WTC11 (cell line): ENCODE results near the gene POP5. TPM values are rescaled to one million over a fixed set of nuclear protein-coding genes. Genes with fewer than 3 reads are reported as not detected.

Experiments
- ATAC-seq: fragments of 200-7000 bp; cut with Tn5 transposase; 2 replicates; pipeline ENCODE4 v1.10.0; 2021; ENCODE audit warnings: mild to moderate bottlenecking, moderate library complexity
- CTCF ChIA-PET: fragments of 300-600 bp; sonication (Branson Sonifier 250); formaldehyde crosslinking; loops from one replicate; lab custom pipeline; 2021; ENCODE audit warnings: antibody characterized with exemption; lab: Charles Lee
- POLR2A ChIA-PET: fragments of 350-600 bp; sonication (Branson Sonifier 250); formaldehyde crosslinking; loops from one replicate; lab custom pipeline; 2021; ENCODE audit warnings: antibody characterized with exemption; lab: Charles Lee
- DNase-seq: peaks from one replicate; pipeline ENCODE4 v3.0.0; 2021; ENCODE audit warnings: low spot score
- H3K27ac Mint-ChIP-seq: 2 replicates; pipeline ENCODE4 v1.8.0; 2021; ENCODE audit warnings: mixed read lengths
- H3K27me3 Mint-ChIP-seq: 2 replicates; pipeline ENCODE4 v1.8.0; 2021; ENCODE audit warnings: low read depth, mild to moderate bottlenecking, moderate library complexity, mixed read lengths
- H3K36me3 Mint-ChIP-seq: 2 replicates; pipeline ENCODE4 v1.8.0; 2021; ENCODE audit warnings: mixed read lengths
- H3K4me1 Mint-ChIP-seq: 2 replicates; pipeline ENCODE4 v1.8.0; 2022; ENCODE audit warnings: mixed read lengths
- H3K4me3 Mint-ChIP-seq: 2 replicates; pipeline ENCODE4 v1.8.0; 2021; ENCODE audit warnings: mild to moderate bottlenecking, moderate library complexity, mixed read lengths
- H3K9me3 Mint-ChIP-seq: 2 replicates; pipeline ENCODE4 v1.8.0; 2021; ENCODE audit warnings: mixed read lengths
- CREB1 ChIP-seq: sonication (generic); formaldehyde crosslinking; IDR thresholded peaks from 2 replicates; pipeline ENCODE4 v1.8.0; 2023; ENCODE audit warnings: mild to moderate bottlenecking, missing genetic modification reagents
- ESRRA ChIP-seq: sonication (generic); formaldehyde crosslinking; IDR thresholded peaks from 2 replicates; pipeline ENCODE4 v1.8.1; 2022; ENCODE audit warnings: mild to moderate bottlenecking, missing genetic modification reagents, borderline replicate concordance
- ETV6 ChIP-seq: sonication (generic); formaldehyde crosslinking; IDR thresholded peaks from 2 replicates; pipeline ENCODE4 v1.8.1; 2022; ENCODE audit warnings: mild to moderate bottlenecking, missing genetic modification reagents
- FOXK1 ChIP-seq: sonication (generic); formaldehyde crosslinking; IDR thresholded peaks from 2 replicates; pipeline ENCODE4 v1.8.0; 2022; ENCODE audit warnings: mild to moderate bottlenecking, moderate library complexity, missing genetic modification reagents
- GABPB1 ChIP-seq: sonication (generic); formaldehyde crosslinking; IDR thresholded peaks from 2 replicates; pipeline ENCODE4 v1.8.1; 2023; ENCODE audit warnings: mild to moderate bottlenecking, missing genetic modification reagents
- HMGA2 ChIP-seq: fragments of 250-450 bp; sonication (Bioruptor Pico); IDR thresholded peaks from 2 replicates; pipeline ENCODE4 v1.4.0; 2021; ENCODE audit warnings: mild to moderate bottlenecking, moderate library complexity
- IRF2 ChIP-seq: sonication (generic); formaldehyde crosslinking; IDR thresholded peaks from 2 replicates; pipeline ENCODE4 v1.8.0; 2022; ENCODE audit warnings: low read depth, missing genetic modification reagents, borderline replicate concordance
- KAT7 ChIP-seq: sonication (generic); formaldehyde crosslinking; IDR thresholded peaks from 2 replicates; pipeline ENCODE4 v1.8.1; 2023; ENCODE audit warnings: missing genetic modification reagents, mild to moderate bottlenecking, borderline replicate concordance
- MXD4 ChIP-seq: fragments of 250-450 bp; sonication (Bioruptor Pico); IDR thresholded peaks from 2 replicates; pipeline ENCODE4 v1.8.0; 2021; ENCODE audit warnings: mild to moderate bottlenecking, moderate library complexity, borderline replicate concordance
- MYBL2 ChIP-seq: sonication (generic); formaldehyde crosslinking; IDR thresholded peaks from 2 replicates; pipeline ENCODE4 v1.8.1; 2023; ENCODE audit warnings: mild to moderate bottlenecking, moderate library complexity, missing genetic modification reagents
- NR2C2 ChIP-seq: sonication (generic); formaldehyde crosslinking; IDR thresholded peaks from 2 replicates; pipeline ENCODE4 v1.8.0; 2022; ENCODE audit warnings: mild to moderate bottlenecking, missing genetic modification reagents
- NR3C1 ChIP-seq: sonication (generic); formaldehyde crosslinking; conservative IDR thresholded peaks from 2 replicates; pipeline ENCODE4 v1.8.1; 2023; ENCODE audit warnings: low read depth, mild to moderate bottlenecking, missing genetic modification reagents
- RORB ChIP-seq: fragments of 250-450 bp; sonication (Bioruptor Pico); IDR thresholded peaks from 2 replicates; pipeline ENCODE4 v1.9.0; 2021; ENCODE audit warnings: mild to moderate bottlenecking
- SMAD3 ChIP-seq: sonication (generic); formaldehyde crosslinking; IDR thresholded peaks from 2 replicates; pipeline ENCODE4 v1.8.0; 2022; ENCODE audit warnings: missing genetic modification reagents, mild to moderate bottlenecking, borderline replicate concordance
- SP1 ChIP-seq: sonication (generic); formaldehyde crosslinking; conservative IDR thresholded peaks from 2 replicates; pipeline ENCODE4 v1.8.1; 2022; ENCODE audit warnings: missing genetic modification reagents
- TEAD1 ChIP-seq: sonication (generic); formaldehyde crosslinking; IDR thresholded peaks from 2 replicates; pipeline ENCODE4 v1.8.0; 2022; ENCODE audit warnings: mild to moderate bottlenecking, missing genetic modification reagents
- ZBTB21 ChIP-seq: sonication (generic); formaldehyde crosslinking; IDR thresholded peaks from 2 replicates; pipeline ENCODE4 v1.8.1; 2023; ENCODE audit warnings: mild to moderate bottlenecking, missing genetic modification reagents, borderline replicate concordance
- ZNF423 ChIP-seq: fragments of 250-450 bp; sonication (Bioruptor Pico); IDR thresholded peaks from 2 replicates; pipeline ENCODE4 v2.1.2; 2022; ENCODE audit warnings: mild to moderate bottlenecking, moderate library complexity
- ZNF671 ChIP-seq: fragments of 250-450 bp; sonication (Bioruptor Pico); IDR thresholded peaks from 2 replicates; pipeline ENCODE4 v1.8.0; 2021; ENCODE audit warnings: mild to moderate bottlenecking
- total RNA-seq: library from RNA; stranded (reverse); gene quantifications from 3 replicates; pipeline ENCODE4 v1.2.3, GENCODE V29; 2021
- TF ChIP-seq, protein P1 (sequence below): sonication (generic); formaldehyde crosslinking; IDR thresholded peaks from 2 replicates; pipeline ENCODE4 v1.8.0; 2022; ENCODE audit warnings: mild to moderate bottlenecking, missing genetic modification reagents
- TF ChIP-seq, protein P2 (sequence below): sonication (generic); formaldehyde crosslinking; IDR thresholded peaks from 2 replicates; pipeline ENCODE4 v1.8.0; 2023; ENCODE audit warnings: missing genetic modification reagents, mild to moderate bottlenecking, borderline replicate concordance
- TF ChIP-seq, protein P3 (sequence below): sonication (generic); formaldehyde crosslinking; IDR thresholded peaks from 2 replicates; pipeline ENCODE4 v1.8.1; 2023; ENCODE audit warnings: mild to moderate bottlenecking, moderate library complexity, missing genetic modification reagents
- TF ChIP-seq, protein P4 (sequence below): sonication (generic); formaldehyde crosslinking; conservative IDR thresholded peaks from 2 replicates; pipeline ENCODE4 v1.8.1; 2022; ENCODE audit warnings: mild to moderate bottlenecking, missing genetic modification reagents
- TF ChIP-seq, protein P5 (sequence below): sonication (generic); formaldehyde crosslinking; IDR thresholded peaks from 2 replicates; pipeline ENCODE4 v1.8.0; 2022; ENCODE audit warnings: mild to moderate bottlenecking, missing genetic modification reagents

Gene POP5
- total RNA-seq, 1 experiment from 2014 or later: 54.7 TPM

DNA sequence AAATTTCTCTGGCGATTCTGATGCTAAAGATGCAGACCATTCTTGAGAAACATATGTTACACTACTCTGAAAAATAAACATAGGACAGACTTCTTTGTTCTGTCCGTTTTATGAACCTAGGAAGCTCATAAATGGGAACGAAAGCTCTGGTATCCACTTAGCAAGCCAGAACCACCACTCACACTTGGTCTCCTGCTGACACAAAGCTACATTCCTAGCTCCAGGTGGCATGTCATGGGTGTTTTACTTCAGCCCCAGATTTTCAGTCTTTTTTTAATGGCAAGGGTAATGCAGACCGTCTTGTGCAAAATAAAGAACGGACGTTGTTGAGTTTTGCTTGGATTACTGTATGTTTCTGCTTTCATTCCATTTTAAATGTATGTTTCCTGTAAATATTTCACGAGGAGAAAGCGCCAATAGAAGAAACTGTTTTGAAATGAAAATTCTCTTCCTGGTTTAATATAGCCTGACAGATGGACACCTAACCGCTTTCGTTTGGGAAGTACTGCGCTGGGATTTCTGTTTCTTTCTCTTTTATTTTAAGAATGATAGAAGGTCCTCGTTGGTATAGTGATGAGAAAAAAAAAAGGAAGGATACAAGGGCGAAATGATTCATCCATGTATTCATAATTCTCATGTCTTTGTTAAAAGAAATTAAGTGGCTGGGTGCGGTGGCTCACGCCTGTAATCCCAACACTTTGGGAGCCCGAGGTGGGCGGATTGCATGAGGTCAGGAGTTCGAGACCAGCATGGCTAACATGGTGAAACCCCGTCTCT is 51.4 kb downstream of the POP5 start:
- CTCF ChIA-PET: interaction anchor here (0.6 to 1.3 kb wide), 5 partner anchors 31 to 229 kb away, joined by 3 to 4 read pairs (median 3); partner anchors contain the start of genes DYNLL1 and SRSF9
- no peaks in the 10 kb centered on the region for H3K27me3 Mint-ChIP-seq
- TF ChIP-seq TEAD1 (no peak), ZNF423 (CRISPR knock-in tag) (peak; percentile 35; the same call in 1 of the 2 replicates)
- TF ChIP-seq, all 79 proteins: peak for 1
- POLR2A ChIA-PET: interaction anchor here (0.7 kb wide), 1 partner anchor 51 kb away, joined by 4 read pairs; the partner anchor contains the start of gene POP5
- Mint-ChIP-seq H3K36me3 (peaks cover 7% of the 10 kb centered on the region), H3K9me3 (no peaks in the 10 kb centered on the region), H3K4me1 (peaks cover 8% of the 10 kb centered on the region), H3K27ac (peak overlapping the region; percentile 99), H3K4me3 (peak overlapping the region; percentile 99)
- DNase-seq (no peak), ATAC-seq (0 out of 2 replicates have a peak, but pooled peaks have one; percentile 7)

DNA sequence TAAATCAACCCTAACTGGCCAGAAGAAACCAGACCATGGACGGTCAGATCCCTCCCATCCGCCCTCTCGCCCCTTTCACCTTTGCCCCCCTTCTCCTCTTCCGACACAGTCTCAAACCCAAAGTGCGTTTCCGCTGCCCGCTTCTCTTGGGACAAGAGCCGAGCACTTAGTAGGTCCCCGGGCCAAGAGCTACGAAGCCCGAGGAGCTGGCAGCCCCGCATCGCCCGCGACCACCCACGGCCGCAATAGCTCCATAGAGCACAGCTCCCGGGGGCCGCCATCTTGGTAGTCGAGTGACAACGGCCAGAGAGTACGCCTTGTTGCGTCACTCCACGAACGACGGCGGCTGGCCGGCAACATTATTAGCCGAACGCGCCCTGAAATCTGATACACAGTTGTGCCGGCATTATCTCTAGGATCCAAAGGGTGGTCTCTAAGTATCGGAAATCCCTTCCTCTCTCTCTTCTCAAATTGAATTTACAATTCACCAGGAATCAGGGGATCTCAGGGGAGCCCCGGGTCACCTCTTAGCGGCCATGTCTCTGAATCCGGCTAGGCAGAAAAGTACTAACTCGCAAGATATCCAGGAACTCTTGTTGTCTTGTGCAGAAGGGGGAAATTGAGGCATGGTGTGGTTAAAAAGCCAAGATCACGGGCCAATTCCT is 52.2 kb downstream of the POP5 start, which contains the start of gene COQ5:
Gene COQ5 (minus strand): TSS at position 298 of the 665 bp plus-strand sequence. CDS start 17 bp downstream, at position 281.
- peak; percentile 90 for DNase-seq
- Mint-ChIP-seq H3K4me3 (peak within 1 kb of the TSS; percentile 99), H3K27me3 (no peaks in the 10 kb centered on the region), H3K36me3 (peaks cover 7% of the 10 kb centered on the region), H3K4me1 (peaks cover 8% of the 10 kb centered on the region), H3K9me3 (no peaks in the 10 kb centered on the region), H3K27ac (peak within 1 kb of the TSS; percentile 99)
- ChIA-PET POLR2A (interaction anchor here (0.6 to 1.8 kb wide), 5 partner anchors 11 to 265 kb away, joined by 3 to 13 read pairs (median 3); partner anchors contain the start of gene DYNLL1), CTCF (interaction anchor here (0.6 to 1.3 kb wide), 9 partner anchors 29 to 229 kb away, joined by 3 to 5 read pairs (median 4); partner anchors contain the start of genes DYNLL1 and SRSF9)
- peak; percentile 90 for ATAC-seq
- peak; percentile 58; the same call in 1 of the 2 replicates for TF ChIP-seq SMAD3 (CRISPR knock-in tag)
- peak; percentile 96 for TF ChIP-seq GABPB1
- TF ChIP-seq CREB1 (CRISPR knock-in tag): peak; percentile 83; the same call in 1 of the 2 replicates
- 0 out of 2 replicates have a peak, but pooled peaks have one; percentile 31 for TF ChIP-seq NR2C2 (CRISPR knock-in tag)
- TF ChIP-seq, protein P1, sequence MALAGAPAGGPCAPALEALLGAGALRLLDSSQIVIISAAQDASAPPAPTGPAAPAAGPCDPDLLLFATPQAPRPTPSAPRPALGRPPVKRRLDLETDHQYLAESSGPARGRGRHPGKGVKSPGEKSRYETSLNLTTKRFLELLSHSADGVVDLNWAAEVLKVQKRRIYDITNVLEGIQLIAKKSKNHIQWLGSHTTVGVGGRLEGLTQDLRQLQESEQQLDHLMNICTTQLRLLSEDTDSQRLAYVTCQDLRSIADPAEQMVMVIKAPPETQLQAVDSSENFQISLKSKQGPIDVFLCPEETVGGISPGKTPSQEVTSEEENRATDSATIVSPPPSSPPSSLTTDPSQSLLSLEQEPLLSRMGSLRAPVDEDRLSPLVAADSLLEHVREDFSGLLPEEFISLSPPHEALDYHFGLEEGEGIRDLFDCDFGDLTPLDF: no peak
- TF ChIP-seq NR3C1 (CRISPR knock-in tag): no peak
- TF ChIP-seq MYBL2 (CRISPR knock-in tag): peak; percentile 73; the same call in 1 of the 2 replicates
- TF ChIP-seq, protein P2, sequence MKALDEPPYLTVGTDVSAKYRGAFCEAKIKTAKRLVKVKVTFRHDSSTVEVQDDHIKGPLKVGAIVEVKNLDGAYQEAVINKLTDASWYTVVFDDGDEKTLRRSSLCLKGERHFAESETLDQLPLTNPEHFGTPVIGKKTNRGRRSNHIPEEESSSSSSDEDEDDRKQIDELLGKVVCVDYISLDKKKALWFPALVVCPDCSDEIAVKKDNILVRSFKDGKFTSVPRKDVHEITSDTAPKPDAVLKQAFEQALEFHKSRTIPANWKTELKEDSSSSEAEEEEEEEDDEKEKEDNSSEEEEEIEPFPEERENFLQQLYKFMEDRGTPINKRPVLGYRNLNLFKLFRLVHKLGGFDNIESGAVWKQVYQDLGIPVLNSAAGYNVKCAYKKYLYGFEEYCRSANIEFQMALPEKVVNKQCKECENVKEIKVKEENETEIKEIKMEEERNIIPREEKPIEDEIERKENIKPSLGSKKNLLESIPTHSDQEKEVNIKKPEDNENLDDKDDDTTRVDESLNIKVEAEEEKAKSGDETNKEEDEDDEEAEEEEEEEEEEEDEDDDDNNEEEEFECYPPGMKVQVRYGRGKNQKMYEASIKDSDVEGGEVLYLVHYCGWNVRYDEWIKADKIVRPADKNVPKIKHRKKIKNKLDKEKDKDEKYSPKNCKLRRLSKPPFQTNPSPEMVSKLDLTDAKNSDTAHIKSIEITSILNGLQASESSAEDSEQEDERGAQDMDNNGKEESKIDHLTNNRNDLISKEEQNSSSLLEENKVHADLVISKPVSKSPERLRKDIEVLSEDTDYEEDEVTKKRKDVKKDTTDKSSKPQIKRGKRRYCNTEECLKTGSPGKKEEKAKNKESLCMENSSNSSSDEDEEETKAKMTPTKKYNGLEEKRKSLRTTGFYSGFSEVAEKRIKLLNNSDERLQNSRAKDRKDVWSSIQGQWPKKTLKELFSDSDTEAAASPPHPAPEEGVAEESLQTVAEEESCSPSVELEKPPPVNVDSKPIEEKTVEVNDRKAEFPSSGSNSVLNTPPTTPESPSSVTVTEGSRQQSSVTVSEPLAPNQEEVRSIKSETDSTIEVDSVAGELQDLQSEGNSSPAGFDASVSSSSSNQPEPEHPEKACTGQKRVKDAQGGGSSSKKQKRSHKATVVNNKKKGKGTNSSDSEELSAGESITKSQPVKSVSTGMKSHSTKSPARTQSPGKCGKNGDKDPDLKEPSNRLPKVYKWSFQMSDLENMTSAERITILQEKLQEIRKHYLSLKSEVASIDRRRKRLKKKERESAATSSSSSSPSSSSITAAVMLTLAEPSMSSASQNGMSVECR (CRISPR knock-in tag): peak; percentile 57; the same call in 1 of the 2 replicates
- TF ChIP-seq, protein P3, sequence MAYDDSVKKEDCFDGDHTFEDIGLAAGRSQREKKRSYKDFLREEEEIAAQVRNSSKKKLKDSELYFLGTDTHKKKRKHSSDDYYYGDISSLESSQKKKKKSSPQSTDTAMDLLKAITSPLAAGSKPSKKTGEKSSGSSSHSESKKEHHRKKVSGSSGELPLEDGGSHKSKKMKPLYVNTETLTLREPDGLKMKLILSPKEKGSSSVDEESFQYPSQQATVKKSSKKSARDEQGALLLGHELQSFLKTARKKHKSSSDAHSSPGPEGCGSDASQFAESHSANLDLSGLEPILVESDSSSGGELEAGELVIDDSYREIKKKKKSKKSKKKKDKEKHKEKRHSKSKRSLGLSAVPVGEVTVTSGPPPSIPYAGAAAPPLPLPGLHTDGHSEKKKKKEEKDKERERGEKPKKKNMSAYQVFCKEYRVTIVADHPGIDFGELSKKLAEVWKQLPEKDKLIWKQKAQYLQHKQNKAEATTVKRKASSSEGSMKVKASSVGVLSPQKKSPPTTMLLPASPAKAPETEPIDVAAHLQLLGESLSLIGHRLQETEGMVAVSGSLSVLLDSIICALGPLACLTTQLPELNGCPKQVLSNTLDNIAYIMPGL (CRISPR knock-in tag): peak; percentile 71; the same call in 1 of the 2 replicates
- TF ChIP-seq HMGA2 (CRISPR knock-in tag): no peak
- TF ChIP-seq KAT7: 0 out of 2 replicates have a peak, but pooled peaks have one; percentile 43
- 0 out of 2 replicates have a peak, but pooled peaks have one; percentile 67 for TF ChIP-seq ESRRA (CRISPR knock-in tag)
- TF ChIP-seq ETV6 (CRISPR knock-in tag): peak; percentile 63
- TF ChIP-seq, protein P4, sequence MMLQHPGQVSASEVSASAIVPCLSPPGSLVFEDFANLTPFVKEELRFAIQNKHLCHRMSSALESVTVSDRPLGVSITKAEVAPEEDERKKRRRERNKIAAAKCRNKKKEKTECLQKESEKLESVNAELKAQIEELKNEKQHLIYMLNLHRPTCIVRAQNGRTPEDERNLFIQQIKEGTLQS: peak; percentile 83
- TF ChIP-seq IRF2: no peak
- peak; percentile 85; the same call in 1 of the 2 replicates for TF ChIP-seq ZBTB21 (CRISPR knock-in tag)
- no peak for TF ChIP-seq MXD4 (CRISPR knock-in tag)
- no peak for TF ChIP-seq ZNF671 (CRISPR knock-in tag)
- no peak for TF ChIP-seq RORB (CRISPR knock-in tag)
- peak; percentile 73 for TF ChIP-seq SP1 (CRISPR knock-in tag)
- TF ChIP-seq FOXK1 (CRISPR knock-in tag): peak; percentile 94
- TF ChIP-seq, protein P5, sequence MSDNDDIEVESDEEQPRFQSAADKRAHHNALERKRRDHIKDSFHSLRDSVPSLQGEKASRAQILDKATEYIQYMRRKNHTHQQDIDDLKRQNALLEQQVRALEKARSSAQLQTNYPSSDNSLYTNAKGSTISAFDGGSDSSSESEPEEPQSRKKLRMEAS (CRISPR knock-in tag): peak; percentile 60; the same call in 1 of the 2 replicates
